NCI-H1694 treated with DMSO at 0.1 percent for 48 hours (cell line): ENCODE measurements around the gene CX3CL1.
"Not testable (repeated sequence)": the region's sequence is repeated elsewhere in the genome, so short reads cannot be mapped to it uniquely, and the experiment has no call there.

Experiments used
- DNase-seq: peaks from one replicate; lab custom pipeline; 2025; lab: John Stamatoyannopoulos, UW

CX3CL1 gene

GRCh38 chr16:57357330-57358085, 14.8 kb upstream of the CX3CL1 start:
- no peak for DNase-seq

DNA sequence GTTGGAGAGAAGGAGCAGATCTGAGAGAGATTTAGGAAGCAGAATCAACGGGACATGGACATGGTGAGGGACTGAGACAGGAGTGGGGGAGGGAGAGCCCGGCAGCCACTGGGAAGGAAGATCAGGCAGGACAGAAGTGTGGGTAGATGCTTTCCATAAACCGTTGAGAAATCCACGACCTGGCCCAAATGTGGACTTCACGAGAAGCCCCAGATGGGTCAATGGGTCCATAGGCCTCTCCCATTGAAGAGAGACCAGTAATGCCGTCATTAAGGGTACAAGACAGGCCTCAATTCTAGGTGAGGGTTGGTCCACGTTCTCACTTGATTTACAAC, 14.2 kb upstream of the CX3CL1 start:
- DNase-seq, result no peak

- no peak for DNase-seq
Observed at GRCh38 chr16:57358527-57359095, 13.7 kb upstream of the CX3CL1 start, which contains the start of gene CCL22. CCL22 (plus strand) TSS chr16:57358783; CDS start chr16:57358817, 34 bp downstream.

GRCh38 chr16:57360321-57360935, 11.9 kb upstream of the CX3CL1 start:
- DNase-seq, result no peak

DNA sequence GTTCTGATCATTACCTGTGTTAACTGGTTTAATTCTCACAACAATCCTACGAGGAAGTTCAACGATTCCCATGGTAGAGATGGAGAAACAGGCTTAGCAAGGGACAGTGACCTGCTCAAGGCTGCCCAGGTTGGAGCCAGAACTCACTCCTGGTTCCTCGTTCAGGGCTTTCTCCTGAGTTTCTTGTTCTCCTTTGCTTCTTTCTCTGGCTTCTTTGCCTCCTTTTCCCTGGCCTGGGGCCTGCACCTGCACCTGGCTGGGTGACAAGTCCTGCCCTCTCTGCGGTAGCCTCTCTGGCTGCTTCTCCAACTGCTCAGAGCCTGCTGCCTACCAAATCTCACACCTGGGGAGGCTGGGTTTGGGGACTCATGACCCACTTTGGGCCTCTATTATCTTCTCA, 10.9 kb upstream of the CX3CL1 start:
- no peak for DNase-seq

DNA sequence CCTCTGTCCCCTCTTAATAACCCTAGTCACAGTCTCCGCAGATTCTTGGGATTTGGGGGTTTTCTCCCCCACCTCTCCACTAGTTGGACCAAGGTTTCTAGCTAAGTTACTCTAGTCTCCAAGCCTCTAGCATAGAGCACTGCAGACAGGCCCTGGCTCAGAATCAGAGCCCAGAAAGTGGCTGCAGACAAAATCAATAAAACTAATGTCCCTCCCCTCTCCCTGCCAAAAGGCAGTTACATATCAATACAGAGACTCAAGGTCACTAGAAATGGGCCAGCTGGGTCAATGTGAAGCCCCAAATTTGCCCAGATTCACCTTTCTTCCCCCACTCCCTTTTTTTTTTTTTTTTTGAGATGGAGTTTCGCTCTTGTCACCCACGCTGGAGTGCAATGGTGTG, 8.1 kb upstream of the CX3CL1 start:
- DNase-seq, result no peak

DNA sequence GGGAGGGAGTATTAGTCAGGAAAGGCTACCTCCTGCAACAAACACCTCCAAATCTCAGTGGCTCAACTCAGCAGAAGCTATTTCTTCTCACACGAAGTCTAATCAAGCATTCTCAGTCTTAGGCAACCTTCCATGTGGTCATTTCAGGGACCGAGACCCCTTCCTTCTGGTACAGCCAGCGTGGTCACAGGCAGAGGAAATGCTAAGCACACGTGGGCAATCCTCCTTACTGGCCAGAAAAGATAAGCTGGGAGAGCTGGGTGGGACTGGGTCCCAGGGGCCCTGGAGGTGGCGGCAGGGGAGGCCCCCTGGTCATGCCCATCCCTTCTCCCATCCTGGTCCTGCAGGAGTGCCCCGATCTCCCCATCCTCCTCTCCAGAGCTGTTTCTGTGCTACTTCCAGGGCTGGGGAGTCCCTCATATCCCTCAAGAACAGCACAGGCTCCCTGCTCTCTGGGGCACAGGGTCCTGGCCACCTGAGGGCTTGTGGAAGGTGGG, 5.7 kb upstream of the CX3CL1 start:
- no peak for DNase-seq

- DNase-seq, result no peak
Observed at GRCh38 chr16:57367116-57367752, 5.1 kb upstream of the CX3CL1 start.

- no peak for DNase-seq
Observed at GRCh38 chr16:57371494-57372371, 557 bp upstream of the CX3CL1 start.

DNA sequence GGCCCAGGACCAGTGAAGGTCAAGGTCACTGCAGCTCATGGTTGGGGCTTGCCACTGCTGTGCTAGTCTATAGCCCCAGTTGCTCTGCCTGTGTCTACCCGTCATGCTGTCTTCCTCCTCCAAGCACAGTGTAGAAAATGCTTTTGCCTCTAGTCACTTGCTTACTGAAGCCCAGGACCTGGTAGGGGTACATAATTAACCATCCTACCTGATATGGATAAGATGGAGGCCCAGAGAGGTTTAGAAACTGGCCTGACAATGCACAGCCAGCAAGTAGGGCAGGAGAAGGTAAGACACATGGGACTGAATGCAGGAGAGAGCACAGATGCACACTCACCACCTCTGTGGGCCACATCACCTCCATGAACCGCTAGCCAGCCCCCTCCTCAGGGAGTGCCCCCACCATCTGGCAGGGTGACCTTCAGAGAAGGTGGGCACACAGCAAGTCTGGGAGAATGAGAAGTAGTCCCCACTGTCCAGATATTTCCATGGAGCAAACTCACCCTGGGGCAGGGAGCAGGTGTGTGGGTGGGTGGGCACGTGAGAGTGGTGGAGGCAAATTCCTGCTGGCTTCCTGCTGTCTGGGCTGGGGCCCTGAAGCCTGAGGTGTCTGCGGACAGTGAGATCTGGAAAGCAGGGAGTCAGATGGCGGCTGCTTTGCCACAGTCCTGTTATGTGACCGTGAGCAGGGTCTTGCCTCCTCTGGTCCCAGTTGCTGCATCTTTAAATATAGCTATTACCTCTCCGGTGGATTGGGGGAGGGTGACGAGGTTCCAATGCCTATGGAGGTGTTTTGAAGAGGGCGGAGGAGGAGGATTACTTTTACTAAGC, 1.0 kb downstream of the CX3CL1 start:
- DNase-seq, result no peak

DNA sequence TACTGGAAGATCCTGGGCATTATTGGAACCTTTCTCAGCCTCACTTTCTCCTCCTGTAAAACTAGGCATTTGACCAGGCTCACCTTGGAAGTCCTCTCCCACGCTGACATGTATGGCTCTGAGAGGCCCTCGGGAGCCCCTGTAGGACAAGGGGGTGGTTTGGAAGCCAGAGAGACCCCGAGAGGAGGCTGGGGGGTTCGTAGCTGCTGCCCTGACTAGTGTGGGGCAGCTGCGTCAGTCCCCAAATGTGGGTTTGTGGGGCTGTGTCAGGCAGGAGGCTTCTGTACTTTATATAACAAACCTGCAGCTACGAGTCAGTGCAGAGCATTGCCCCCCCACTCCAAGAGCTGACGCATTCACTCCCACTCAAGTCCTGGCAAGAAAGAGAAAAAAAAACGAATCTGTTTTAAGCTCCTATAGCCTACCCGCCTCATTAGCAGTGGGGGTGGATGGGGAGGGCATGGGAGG, 1.8 kb downstream of the CX3CL1 start:
- no peak for DNase-seq

- not testable (repeated sequence) for DNase-seq
Observed at GRCh38 chr16:57374925-57375465, 2.7 kb downstream of the CX3CL1 start.

DNA sequence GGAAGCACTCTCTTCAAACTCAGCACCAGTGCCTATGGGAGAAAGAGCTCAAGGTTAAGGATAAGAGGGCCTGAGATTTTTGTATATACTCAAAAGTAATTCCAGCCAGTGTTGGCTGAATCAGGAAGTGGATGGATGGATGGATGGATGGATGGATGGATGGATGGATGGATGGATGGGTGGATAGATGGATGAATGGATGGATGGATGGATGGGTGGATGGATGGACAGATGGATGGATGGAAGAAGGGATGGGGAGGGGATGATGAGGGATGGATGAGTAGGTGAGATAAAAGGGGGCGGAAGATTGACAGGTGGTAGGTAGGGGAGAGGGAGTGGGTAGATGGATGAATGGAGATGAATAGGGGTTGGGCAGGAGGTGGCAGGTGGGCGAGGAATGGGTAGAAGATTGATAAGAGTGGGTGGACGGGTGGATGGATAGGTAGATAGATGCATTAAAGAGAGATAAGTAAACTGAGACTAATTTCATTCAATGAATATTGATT, 4.1 kb downstream of the CX3CL1 start:
- DNase-seq, result no peak

- no peak for DNase-seq
Observed at GRCh38 chr16:57377080-57377841, 5.0 kb downstream of the CX3CL1 start.

- DNase-seq, result no peak
Observed at GRCh38 chr16:57379579-57379978, 7.3 kb downstream of the CX3CL1 start.

DNA sequence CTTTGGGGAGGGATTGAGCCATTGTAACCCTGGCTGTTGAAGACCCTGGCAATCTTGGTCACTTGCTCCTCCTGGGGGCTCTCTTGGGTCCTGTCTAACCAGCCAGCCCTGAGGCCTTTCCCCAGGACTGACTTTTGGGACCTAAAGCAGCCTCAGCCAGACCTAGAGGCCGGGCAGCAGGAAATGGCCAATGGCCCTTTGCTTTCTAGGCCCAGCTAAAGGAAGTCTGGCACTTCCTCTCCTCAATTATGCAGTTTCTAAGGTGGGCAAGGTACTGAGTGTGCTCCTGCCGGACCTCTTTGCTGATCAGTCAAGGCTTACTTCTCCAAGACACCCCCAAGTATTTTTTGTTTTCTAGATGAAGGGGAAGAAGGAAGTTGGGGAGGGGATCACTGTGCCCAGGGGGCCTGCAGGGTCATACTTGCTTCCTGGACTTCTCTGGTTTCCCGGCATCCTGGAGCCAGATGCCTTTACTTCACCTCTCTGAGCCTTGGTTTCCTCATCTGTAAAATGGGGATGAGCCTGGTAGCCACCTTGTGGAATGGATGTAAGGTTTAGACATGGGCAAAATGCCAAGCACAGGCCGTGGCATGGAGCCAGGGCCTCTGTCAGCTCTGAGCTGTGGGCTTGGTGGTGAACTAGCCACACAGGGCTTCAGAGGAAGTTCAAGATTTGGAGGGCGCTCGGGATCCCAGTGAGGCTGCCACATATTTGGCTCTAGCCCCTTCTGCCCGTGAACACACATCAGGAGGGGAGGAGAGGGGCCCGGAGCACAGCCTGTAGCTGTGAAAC, 8.6 kb downstream of the CX3CL1 start:
- no peak for DNase-seq

- no peak for DNase-seq
Observed at GRCh38 chr16:57381791-57382534, 9.7 kb downstream of the CX3CL1 start.
